Activated naive CD8-positive, alpha-beta T cell (primary cell): ENCODE results near the gene OR2D2.
"Not testable (repeated sequence)": the region's sequence is repeated elsewhere in the genome, so short reads cannot be mapped to it uniquely, and the experiment has no call there.

Experiments used
- H3K27ac Mint-ChIP-seq: one replicate; pipeline ENCODE4 v1.8.0; 2021; ENCODE audit warnings: mixed read lengths
- H3K27me3 Mint-ChIP-seq: one replicate; pipeline ENCODE4 v1.8.0; 2021; ENCODE audit warnings: mixed read lengths
- H3K36me3 Mint-ChIP-seq: one replicate; pipeline ENCODE4 v1.8.0; 2021; ENCODE audit warnings: mixed read lengths
- H3K4me1 Mint-ChIP-seq: one replicate; pipeline ENCODE4 v1.8.0; 2021; ENCODE audit warnings: low read depth, mixed read lengths
- H3K4me3 Mint-ChIP-seq: one replicate; pipeline ENCODE4 v1.8.0; 2021; ENCODE audit warnings: mild to moderate bottlenecking, mixed read lengths
- H3K9me3 Mint-ChIP-seq: one replicate; pipeline ENCODE4 v1.8.0; 2021; ENCODE audit warnings: low read depth, mixed read lengths

The OR2D2 gene

DNA sequence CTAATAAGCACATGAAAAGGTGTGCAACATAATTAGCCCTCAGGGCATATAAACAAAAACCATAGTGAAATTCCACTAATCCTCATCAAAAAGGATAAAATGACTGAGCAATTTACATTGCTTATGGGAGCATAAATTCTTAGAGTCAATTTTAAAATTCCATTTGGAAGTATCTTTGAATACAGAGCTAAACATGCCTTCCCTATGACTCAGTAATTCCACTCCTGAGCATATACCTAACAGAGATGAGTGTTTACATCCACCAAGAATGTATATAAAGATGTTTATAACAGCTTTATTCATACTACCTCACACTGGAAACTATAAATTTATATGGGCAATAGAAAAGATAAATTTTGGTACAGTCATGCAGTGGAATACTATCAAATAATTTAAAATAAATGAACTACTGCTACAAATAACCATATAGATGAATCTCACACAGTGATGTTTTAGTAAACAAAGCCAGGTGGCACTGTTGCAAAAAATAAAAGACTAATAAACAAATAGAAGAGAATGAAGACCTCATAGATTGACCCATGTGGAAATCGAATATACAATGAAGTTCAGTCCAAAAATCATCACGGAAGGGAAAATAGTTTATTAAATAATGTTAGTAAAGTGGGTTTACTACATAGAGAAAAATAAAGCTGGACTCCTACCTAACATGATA lies 8.2 kb upstream of the OR2D2 start:
- H3K27ac Mint-ChIP-seq = no peak overlapping the region
- H3K27me3 Mint-ChIP-seq = peaks cover 13% of the 10 kb centered on the region
- no peaks in the 10 kb centered on the region for H3K9me3 Mint-ChIP-seq
- H3K36me3 Mint-ChIP-seq = no peaks in the 10 kb centered on the region
- no peak overlapping the region for H3K4me3 Mint-ChIP-seq
- H3K4me1 Mint-ChIP-seq = no peaks in the 10 kb centered on the region

- no peaks in the 10 kb centered on the region for H3K36me3 Mint-ChIP-seq
- H3K9me3 Mint-ChIP-seq = no peaks in the 10 kb centered on the region
- no peak overlapping the region for H3K27ac Mint-ChIP-seq
- H3K4me3 Mint-ChIP-seq = no peak overlapping the region
- H3K27me3 Mint-ChIP-seq = peaks cover 15% of the 10 kb centered on the region
- H3K4me1 Mint-ChIP-seq = no peaks in the 10 kb centered on the region
These were observed 6.6 kb upstream of the OR2D2 start for GRCh38 chr11:6898911-6899310.

DNA sequence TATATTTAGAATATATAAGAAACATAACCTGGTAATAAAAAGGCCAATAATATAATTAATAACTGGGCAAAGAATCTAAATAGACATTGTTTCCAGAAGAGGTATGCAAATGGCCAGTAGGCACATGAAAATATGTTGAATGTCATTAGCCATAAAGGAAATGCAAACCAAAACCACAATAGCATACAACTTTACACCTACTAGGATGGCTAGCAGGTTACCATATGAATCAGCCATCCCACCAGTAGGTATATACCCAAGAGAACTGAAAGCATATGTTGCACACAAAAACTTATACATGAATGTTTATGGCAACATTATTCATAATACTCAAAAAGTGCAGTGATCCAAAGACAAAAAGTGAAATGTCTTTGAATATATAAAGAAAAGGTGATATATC lies 2.7 kb upstream of the OR2D2 start:
- no peaks in the 10 kb centered on the region for H3K36me3 Mint-ChIP-seq
- no peaks in the 10 kb centered on the region for H3K9me3 Mint-ChIP-seq
- H3K4me1 Mint-ChIP-seq = no peaks in the 10 kb centered on the region
- peaks cover 23% of the 10 kb centered on the region for H3K27me3 Mint-ChIP-seq
- no peak overlapping the region for H3K27ac Mint-ChIP-seq
- H3K4me3 Mint-ChIP-seq = no peak overlapping the region

DNA sequence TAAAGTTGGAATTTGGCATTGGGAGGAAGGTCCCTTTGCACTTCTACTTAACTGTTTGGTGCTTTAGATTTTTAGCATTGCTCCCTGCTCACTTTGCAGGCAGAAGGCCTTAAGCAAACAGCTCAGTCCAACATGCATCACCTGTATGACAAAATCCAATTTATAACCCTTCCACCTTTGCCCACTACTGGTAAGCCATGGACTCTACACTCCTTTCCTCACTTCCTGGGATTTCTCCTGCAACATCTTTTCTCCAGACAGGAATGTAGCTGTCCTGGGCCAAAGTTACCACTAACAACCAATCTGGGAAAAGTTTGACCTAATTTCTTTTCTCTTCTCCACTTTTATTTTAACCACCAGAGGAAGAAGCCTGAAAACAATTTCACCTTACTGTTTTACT lies 1.8 kb upstream of the OR2D2 start:
- Mint-ChIP-seq H3K4me3 (no peak overlapping the region), H3K27ac (no peak overlapping the region), H3K4me1 (no peaks in the 10 kb centered on the region), H3K36me3 (no peaks in the 10 kb centered on the region), H3K27me3 (peaks cover 26% of the 10 kb centered on the region), H3K9me3 (no peaks in the 10 kb centered on the region)

DNA sequence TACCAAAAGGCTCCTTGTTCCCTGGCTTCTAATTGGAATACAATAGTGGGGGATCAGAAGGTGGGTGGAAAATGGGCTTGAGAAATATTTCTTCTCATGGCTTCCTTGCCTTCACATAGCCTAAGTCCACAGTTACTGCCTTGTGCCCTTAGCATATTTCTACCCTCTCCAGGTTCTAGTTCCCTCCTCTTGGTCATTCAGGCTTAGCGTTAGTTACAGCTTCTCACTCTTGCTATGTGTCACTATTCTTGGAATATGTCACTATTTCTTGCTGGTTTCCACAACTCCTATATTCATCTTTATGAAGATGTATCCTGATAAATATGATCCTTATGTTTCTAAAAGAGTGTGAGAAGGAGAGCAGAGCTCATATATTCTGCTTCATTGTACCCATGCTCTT lies 2.5 kb downstream of the OR2D2 start:
- Mint-ChIP-seq H3K4me1 (no peaks in the 10 kb centered on the region), H3K4me3 (no peak overlapping the region), H3K9me3 (no peaks in the 10 kb centered on the region), H3K27ac (no peak overlapping the region), H3K27me3 (peaks cover 19% of the 10 kb centered on the region), H3K36me3 (no peaks in the 10 kb centered on the region)

DNA sequence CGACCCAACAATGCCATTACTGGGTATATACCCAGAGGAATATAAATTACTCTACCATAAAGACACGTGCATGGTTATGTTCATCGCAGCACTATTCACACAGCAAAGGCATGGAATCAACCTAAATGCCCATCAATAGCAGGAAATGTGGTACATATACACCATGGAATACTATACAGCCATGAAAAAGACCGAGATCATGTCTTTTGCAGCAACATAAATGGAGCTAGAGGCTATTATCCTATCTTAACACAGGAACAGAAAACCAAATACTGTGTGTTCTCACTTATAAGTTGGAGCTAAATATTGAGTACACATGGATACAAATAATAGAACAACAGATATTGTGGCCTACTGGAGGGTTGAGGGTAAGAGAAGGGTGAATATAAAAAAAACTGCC lies 3.5 kb downstream of the OR2D2 start:
- H3K27ac Mint-ChIP-seq = no peak overlapping the region
- H3K4me1 Mint-ChIP-seq = no peaks in the 10 kb centered on the region
- H3K27me3 Mint-ChIP-seq = peaks cover 19% of the 10 kb centered on the region
- no peak overlapping the region for H3K4me3 Mint-ChIP-seq
- no peaks in the 10 kb centered on the region for H3K36me3 Mint-ChIP-seq
- no peaks in the 10 kb centered on the region for H3K9me3 Mint-ChIP-seq

DNA sequence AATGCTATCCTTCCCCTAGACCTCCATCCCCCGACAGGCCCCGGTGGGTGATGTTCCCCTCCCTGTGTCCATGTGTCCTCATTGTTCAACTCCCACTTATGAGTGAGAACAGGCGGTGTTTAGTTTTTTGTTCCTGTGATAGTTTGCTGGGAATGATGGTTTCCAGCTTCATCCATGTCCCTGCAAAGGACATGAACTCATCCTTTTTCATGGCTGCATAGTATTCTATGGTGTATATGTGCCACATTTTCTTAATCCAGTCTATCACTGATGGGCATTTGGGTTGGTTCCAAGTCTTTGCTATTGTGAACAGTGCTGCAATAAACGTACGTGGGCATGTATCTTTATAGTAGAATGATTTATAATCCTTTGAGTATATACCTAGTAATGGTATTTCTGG lies 4.6 kb downstream of the OR2D2 start:
- not testable (repeated sequence) for H3K9me3 Mint-ChIP-seq, H3K27ac Mint-ChIP-seq, H3K4me1 Mint-ChIP-seq, H3K4me3 Mint-ChIP-seq, H3K36me3 Mint-ChIP-seq
- H3K27me3 Mint-ChIP-seq = peaks cover 22% of the 10 kb centered on the region

DNA sequence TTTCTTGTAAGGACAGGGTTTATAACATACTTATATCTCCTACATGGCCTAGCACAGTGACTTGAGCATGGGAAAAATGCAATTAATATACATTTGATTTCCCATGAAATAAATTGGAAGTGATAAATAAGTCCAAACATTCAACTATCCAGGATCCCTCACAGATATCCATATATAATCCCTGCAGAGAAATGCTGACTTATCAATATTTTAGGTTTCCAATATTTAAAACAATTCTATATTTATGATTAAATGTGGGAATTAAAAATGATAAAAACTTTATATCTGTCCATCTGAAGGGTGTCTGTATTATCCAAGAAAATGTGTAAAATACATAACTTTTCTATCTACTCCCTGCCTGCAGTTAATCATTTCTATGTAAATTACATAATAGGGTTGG lies 9.5 kb downstream of the OR2D2 start:
- H3K4me3 Mint-ChIP-seq = no peak overlapping the region
- no peaks in the 10 kb centered on the region for H3K4me1 Mint-ChIP-seq
- peaks cover 17% of the 10 kb centered on the region for H3K27me3 Mint-ChIP-seq
- no peak overlapping the region for H3K27ac Mint-ChIP-seq
- no peaks in the 10 kb centered on the region for H3K9me3 Mint-ChIP-seq
- no peaks in the 10 kb centered on the region for H3K36me3 Mint-ChIP-seq

DNA sequence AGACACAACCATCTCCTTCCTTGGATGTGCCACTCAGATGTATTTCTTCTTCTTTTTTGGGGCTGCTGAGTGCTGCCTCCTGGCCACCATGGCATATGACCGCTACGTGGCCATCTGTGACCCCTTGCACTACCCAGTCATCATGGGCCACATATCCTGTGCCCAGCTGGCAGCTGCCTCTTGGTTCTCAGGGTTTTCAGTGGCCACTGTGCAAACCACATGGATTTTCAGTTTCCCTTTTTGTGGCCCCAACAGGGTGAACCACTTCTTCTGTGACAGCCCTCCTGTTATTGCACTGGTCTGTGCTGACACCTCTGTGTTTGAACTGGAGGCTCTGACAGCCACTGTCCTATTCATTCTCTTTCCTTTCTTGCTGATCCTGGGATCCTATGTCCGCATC lies 15.4 kb downstream of the OR2D2 start:
- Mint-ChIP-seq H3K27ac (no peak overlapping the region), H3K27me3 (peaks cover 13% of the 10 kb centered on the region), H3K4me1 (no peaks in the 10 kb centered on the region), H3K36me3 (no peaks in the 10 kb centered on the region), H3K4me3 (no peak overlapping the region), H3K9me3 (no peaks in the 10 kb centered on the region)

DNA sequence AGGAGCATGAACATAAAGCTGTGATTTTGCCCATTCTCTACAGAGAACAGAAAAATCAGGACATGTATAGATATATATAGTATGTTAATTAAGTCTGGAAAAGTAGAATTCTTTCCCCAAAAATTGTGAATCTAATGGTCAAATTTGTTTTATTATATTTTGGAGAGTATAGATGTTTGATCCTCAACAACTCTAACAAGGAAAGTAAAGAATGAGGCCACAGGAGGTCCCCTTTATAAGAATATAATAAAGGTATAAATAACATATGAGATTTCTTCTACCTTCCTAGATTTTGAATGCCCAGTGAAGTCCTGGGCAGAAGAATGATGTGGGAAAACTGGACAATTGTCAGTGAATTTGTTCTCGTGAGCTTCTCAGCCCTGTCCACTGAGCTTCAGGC lies 16.0 kb downstream of the OR2D2 start, which contains the start of gene OR10A4:
TSS of gene OR10A4 (plus strand) at position 301 of the 400 bp plus-strand sequence. CDS start at position 324, 23 bp downstream.
- Mint-ChIP-seq H3K4me3 (no peak within 1 kb of the TSS), H3K27me3 (peaks cover 15% of the 10 kb centered on the region), H3K4me1 (no peaks in the 10 kb centered on the region), H3K27ac (no peak within 1 kb of the TSS), H3K9me3 (no peaks in the 10 kb centered on the region), H3K36me3 (no peaks in the 10 kb centered on the region)

GRCh38 chr11:6875761-6876160 lies 16.5 kb downstream of the OR2D2 start:
- Mint-ChIP-seq H3K27ac (no peak overlapping the region), H3K36me3 (no peaks in the 10 kb centered on the region), H3K4me1 (no peaks in the 10 kb centered on the region), H3K9me3 (no peaks in the 10 kb centered on the region), H3K4me3 (no peak overlapping the region), H3K27me3 (peaks cover 15% of the 10 kb centered on the region)

GRCh38 chr11:6871278-6871677 lies 21.0 kb downstream of the OR2D2 start:
- Mint-ChIP-seq H3K27ac (no peak overlapping the region), H3K27me3 (peaks cover 18% of the 10 kb centered on the region), H3K4me3 (no peak overlapping the region)

DNA sequence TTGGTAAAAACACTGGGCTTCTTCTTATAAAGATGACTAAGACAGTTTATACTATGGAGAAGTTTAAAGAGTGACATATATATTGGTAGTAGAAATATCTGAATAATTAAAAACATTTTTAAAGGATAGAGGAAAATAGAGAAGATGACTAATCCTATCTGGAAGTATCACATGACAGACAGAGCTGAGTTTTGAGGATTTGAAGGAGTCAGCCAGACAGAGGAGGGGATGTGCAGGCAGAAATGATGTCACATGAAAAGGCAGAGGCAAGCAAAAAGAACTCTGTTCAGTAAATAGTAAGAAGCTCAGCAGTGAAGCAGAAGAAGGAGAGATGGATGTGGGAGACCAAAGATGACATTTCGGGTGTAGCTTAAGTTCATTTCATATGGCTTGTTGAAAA lies 27.9 kb downstream of the OR2D2 start:
- peaks cover 5% of the 10 kb centered on the region for H3K9me3 Mint-ChIP-seq
- H3K4me1 Mint-ChIP-seq = no peaks in the 10 kb centered on the region
- H3K27ac Mint-ChIP-seq = no peak overlapping the region
- H3K27me3 Mint-ChIP-seq = peaks cover 6% of the 10 kb centered on the region
- no peaks in the 10 kb centered on the region for H3K36me3 Mint-ChIP-seq
- no peak overlapping the region for H3K4me3 Mint-ChIP-seq

More at GRCh38 chr11:6871278-6871677, 21.0 kb downstream of the OR2D2 start:
- Mint-ChIP-seq H3K36me3 (no peaks in the 10 kb centered on the region), H3K4me1 (no peaks in the 10 kb centered on the region), H3K9me3 (no peaks in the 10 kb centered on the region)

GRCh38 chr11:6862961-6863360 lies 29.3 kb downstream of the OR2D2 start, which contains the start of gene OR10A2:
OR10A2 (plus strand) TSS chr11:6863057; CDS start chr11:6869755, 6,698 bp downstream.
- H3K36me3 Mint-ChIP-seq = no peaks in the 10 kb centered on the region
- H3K4me3 Mint-ChIP-seq = no peak within 1 kb of the TSS
- H3K4me1 Mint-ChIP-seq = no peaks in the 10 kb centered on the region
- H3K27ac Mint-ChIP-seq = no peak within 1 kb of the TSS
- peaks cover 7% of the 10 kb centered on the region for H3K9me3 Mint-ChIP-seq
- peaks cover 6% of the 10 kb centered on the region for H3K27me3 Mint-ChIP-seq

GRCh38 chr11:6856871-6857270 lies 35.4 kb downstream of the OR2D2 start:
- Mint-ChIP-seq H3K4me3 (no peak overlapping the region), H3K27ac (no peak overlapping the region), H3K27me3 (peaks cover 11% of the 10 kb centered on the region), H3K9me3 (peaks cover 12% of the 10 kb centered on the region), H3K36me3 (peaks cover 2% of the 10 kb centered on the region), H3K4me1 (peaks cover 4% of the 10 kb centered on the region)

DNA sequence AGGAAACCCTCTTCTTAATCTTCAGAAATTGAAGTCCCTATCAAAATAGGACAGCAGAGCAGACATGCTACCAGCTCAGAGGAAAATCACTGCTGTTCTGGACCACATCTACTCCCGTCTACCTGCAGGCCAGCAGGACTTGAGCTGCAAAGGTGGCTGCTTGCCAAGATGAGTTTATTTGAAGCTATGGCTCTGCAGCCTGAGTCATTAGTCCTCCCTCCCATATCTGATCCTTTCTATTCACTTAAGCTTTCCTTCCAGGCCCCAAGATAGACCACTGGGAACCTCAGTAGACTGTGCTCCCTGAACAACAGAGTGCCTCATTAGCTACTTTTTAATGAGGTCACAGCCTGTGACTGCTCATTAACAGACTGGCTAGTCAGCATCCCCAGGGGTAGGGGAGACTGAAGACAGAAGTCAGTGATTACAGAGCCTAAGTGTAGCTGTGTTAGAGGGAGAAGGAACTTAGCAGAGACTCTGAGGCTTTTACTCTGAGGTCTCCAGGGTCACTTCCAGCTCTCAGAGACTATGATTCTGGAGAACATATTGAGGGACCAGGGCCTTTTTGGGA lies 36.2 kb downstream of the OR2D2 start:
- Mint-ChIP-seq H3K27me3 (peaks cover 14% of the 10 kb centered on the region), H3K27ac (no peak overlapping the region), H3K9me3 (peaks cover 17% of the 10 kb centered on the region), H3K4me3 (no peak overlapping the region), H3K4me1 (peaks cover 4% of the 10 kb centered on the region), H3K36me3 (peaks cover 2% of the 10 kb centered on the region)
